Right cardiac atrium (tissue), 5 donors: ENCODE results near the gene SLC66A1. TPM values are rescaled to one million over a fixed set of nuclear protein-coding genes. Genes with fewer than 3 reads are reported as not detected.

Experiments used
- ATAC-seq, 2 donors: fragments of 200-7000 bp; cut with Tn5 transposase; one replicate each; pipeline versions ENCODE4 v1.8.0 to v1.9.1; 2020; ENCODE audit warnings: moderate library complexity in 2 of 2, mild to moderate bottlenecking in 1 of 2
- DNase-seq, 3 donors: peaks; one replicate each; pipeline ENCODE4 v3.0.0-alpha.2; 2020
- H3K27ac ChIP-seq: one replicate; pipeline ENCODE4 v1.5.1; 2013; ENCODE audit warnings: mild to moderate bottlenecking, low read length, control low read depth, moderate library complexity
- H3K27me3 ChIP-seq: one replicate; pipeline ENCODE4 v1.6.1; 2013; ENCODE audit not compliant: control insufficient read depth, insufficient read depth
- H3K4me1 ChIP-seq: one replicate; pipeline ENCODE4 v1.6.1; 2013; ENCODE audit warnings: low read length; ENCODE audit not compliant: control insufficient read depth, insufficient read depth
- H3K4me3 ChIP-seq: one replicate; pipeline ENCODE4 v1.5.1; 2013; ENCODE audit warnings: low read length, control low read depth
- H3K9me3 ChIP-seq: one replicate; pipeline ENCODE4 v1.6.1; 2013; ENCODE audit warnings: low read length; ENCODE audit not compliant: control insufficient read depth
- WGBS: extraction: QIAGEN DNeasy Blood & Tissue Kit; methylation state at CpG from one replicate; pipeline ENCODE4 v1.1.7; 2013; 5-methylcytosine and 5-hydroxymethylcytosine counted together
- intact Hi-C, 4 donors: fragments of 100-400 bp; cut with DNase I; formaldehyde crosslinking; loops; one replicate each; pipeline versions ENCODE4 v1.11.0 to v1.14.0; 2022 to 2023
- polyA plus RNA-seq: library from polyadenylated mRNA; stranded (reverse); fragments of 200-250 nt; gene quantifications from one replicate; pipeline ENCODE4 v1.2.3, GENCODE V29; 2013
- total RNA-seq, 4 donors: library from RNA; stranded (reverse); fragmentation: NEBNext Ultra II Directional; extraction: Animal tissue kit (Norgen Biotek cat#: 25700); gene quantifications; one replicate each; pipeline ENCODE4 v1.2.1, GENCODE V29; 2021
- donor health status: healthy with polysubstance abuse.
- donor health status: DM: no; HTN: yes; CAD: no.
- donor health status: DM: no; HTN: no; CAD: no.
- donor health status: DM: no; HTN: yes; CAD: no; lungs with severe emphysema.
- donor health status: DM: yes; HTN: yes; CAD: no.

Gene SLC66A1
- total and polyA plus RNA-seq, 5 donors: 6.6 to 9.2 (median 7.2) TPM

DNA sequence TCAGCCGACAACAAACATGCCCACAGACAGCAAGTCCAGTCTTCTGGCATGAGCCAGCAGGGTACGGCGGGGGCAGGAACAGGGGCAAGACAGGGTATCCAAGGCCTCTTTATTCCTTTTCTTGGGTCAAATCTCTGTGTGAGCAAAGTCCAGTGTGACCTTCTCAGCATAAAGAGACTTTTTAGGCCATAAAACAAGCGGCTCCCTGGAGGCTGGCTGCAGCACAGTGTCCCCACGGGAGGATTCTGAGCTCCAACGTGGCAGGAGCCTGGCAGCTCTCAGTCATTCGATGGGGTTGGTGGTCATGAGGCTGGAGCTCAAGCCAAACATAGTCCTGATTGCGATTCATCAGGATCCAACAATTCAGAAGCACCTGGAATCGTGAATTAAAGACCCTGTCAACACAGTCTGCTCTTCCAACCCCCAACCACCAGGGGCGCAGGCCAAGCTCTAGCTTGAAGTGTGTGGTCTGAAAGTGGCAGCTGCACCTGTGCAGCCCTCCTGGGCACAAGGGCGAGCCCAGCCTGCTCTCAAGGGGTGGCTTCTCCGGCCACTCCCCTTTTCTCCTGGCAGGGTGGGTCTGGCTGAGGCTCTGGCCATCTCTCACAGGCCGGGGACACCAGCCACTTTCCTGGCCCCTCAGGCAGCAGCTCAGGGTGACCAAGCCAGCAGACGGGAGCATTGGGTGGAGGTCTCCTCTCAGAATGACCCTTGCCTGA lies 62.1 kb downstream of the SLC66A1 start:
- no peak for ATAC-seq
- WGBS: 87% methylated on average over 14 of the region's 14 CpGs
- H3K27me3 ChIP-seq: no peaks in the 10 kb centered on the region

DNA sequence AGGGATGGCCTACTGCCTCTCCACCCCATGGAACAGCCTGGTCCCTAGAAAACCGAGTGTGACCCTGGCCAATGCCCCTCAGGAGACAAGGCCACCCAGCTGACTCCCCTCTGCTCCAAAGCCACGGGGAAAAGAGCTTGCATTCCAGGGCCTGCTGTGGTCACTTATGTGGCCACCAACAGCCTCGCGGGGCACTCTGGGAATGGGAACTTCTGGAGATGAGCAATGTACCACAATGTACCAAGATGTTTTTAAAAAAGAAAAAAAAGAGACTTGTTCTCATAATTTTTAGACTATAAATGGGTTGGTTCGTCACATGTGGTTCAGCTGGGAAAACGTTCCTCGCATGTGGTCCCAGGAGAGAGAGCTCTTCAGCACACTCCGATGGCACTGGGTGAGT lies 62.8 kb downstream of the SLC66A1 start:
- intact Hi-C loops: no loop called here
- WGBS: 87% methylated on average over 8 of the region's 8 CpGs
- Histone ChIP-seq H3K4me1 (peaks cover 9% of the 10 kb centered on the region), H3K9me3 (no peaks in the 10 kb centered on the region), H3K4me3 (no peak overlapping the region), H3K27me3 (no peaks in the 10 kb centered on the region), H3K27ac (no peak overlapping the region)
- DNase-seq (peak in 1 of 3 donors; percentile 4), ATAC-seq (no peak)

More for the DNA sequence above, 62.1 kb downstream of the SLC66A1 start:
- Histone ChIP-seq H3K4me1 (peaks cover 9% of the 10 kb centered on the region), H3K27ac (no peak overlapping the region), H3K4me3 (no peak overlapping the region), H3K9me3 (no peaks in the 10 kb centered on the region)
- intact Hi-C loops: no loop called here
- DNase-seq: no peak

- WGBS: 68% methylated on average over 6 of the region's 6 CpGs
- Histone ChIP-seq H3K4me1 (peaks cover 2% of the 10 kb centered on the region), H3K27me3 (no peaks in the 10 kb centered on the region), H3K9me3 (no peaks in the 10 kb centered on the region), H3K4me3 (no peak overlapping the region), H3K27ac (no peak overlapping the region)
- intact Hi-C loops: no loop called here
- ATAC-seq (no peak), DNase-seq (no peak)
Observed at GRCh38 chr1:19375631-19376400, 63.7 kb downstream of the SLC66A1 start.

- H3K27ac ChIP-seq: no peak overlapping the region
- 87% methylated on average over 7 of the region's 7 CpGs for WGBS
Observed at GRCh38 chr1:19376428-19377372, 64.6 kb downstream of the SLC66A1 start.

DNA sequence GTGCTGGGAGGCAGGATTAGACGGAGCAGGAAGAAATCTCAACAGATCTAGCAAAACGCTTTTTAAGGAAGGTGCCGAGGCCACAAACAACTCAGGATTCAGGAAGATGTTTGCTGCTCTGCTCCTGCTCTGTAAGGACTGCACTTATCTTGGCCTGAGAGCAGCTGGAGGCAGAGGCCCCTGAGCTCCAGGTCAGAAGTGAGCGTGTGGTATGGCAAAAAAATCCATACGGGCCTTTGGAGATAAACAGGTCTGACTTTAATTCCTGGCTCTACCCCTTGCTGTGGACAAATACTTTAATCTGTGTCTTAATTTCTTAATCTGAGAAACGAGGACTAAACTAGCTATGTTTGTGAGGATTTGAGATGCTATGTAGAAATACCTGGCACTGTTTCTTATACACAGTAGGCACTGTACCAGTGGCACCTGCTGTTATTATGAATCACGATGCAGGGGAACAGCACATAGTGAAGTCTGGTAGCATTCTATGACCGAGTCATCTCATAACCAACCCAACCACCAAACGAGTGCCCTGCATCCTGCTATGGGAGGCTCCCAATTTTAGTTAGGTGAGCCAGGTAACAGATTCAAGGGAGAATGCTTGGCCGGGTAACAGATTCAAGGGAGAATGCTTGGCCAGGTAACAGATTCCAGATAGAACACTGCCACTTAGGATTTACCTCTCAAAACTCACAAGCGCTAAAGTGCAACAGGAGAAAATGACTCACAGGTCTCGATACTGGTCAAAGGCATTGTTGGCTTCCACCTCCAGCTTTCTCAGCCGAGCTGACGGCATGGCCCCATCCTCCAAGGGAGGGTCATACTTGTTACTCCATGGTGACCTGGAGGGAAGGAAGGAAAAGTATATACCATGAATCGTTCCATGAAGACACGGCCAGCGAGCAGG lies 65.9 kb downstream of the SLC66A1 start:
- DNase-seq (peak in 1 of 3 donors; percentile 6), ATAC-seq (no peak)
- intact Hi-C loops: no loop called here
- H3K9me3 ChIP-seq: no peaks in the 10 kb centered on the region
- no peaks in the 10 kb centered on the region for H3K27me3 ChIP-seq
- 88% methylated on average over 17 of the region's 17 CpGs for WGBS
- no peak overlapping the region for H3K4me3 ChIP-seq
- no peaks in the 10 kb centered on the region for H3K4me1 ChIP-seq
- H3K27ac ChIP-seq: no peak overlapping the region

More at GRCh38 chr1:19376428-19377372, 64.6 kb downstream of the SLC66A1 start:
- H3K27me3 ChIP-seq: no peaks in the 10 kb centered on the region
- no peaks in the 10 kb centered on the region for H3K4me1 ChIP-seq
- intact Hi-C loops: no loop called here
- no peak overlapping the region for H3K4me3 ChIP-seq
- no peaks in the 10 kb centered on the region for H3K9me3 ChIP-seq
- DNase-seq (peak in 1 of 3 donors; percentile 26), ATAC-seq (peak in 1 of 2 donors; percentile 17)

Other genes starting within 250 kb of the SLC66A1 start
- 10 to 100 TPM; 48.9 to 70.3 (median 63.7) TPM for gene UBR4, start 102.1 kb upstream of the SLC66A1 start, total RNA-seq
- 64.5 TPM for gene UBR4, start 102.1 kb upstream of the SLC66A1 start, polyA plus RNA-seq
- gene EMC1, start 60.8 kb upstream of the SLC66A1 start, total RNA-seq: 10 to 100 TPM; 25.9 to 31.9 (median 30.8) TPM
- 11.5 TPM for gene EMC1, start 60.8 kb upstream of the SLC66A1 start, polyA plus RNA-seq
- gene MRTO4, start 60.5 kb upstream of the SLC66A1 start, total RNA-seq: 10 to 100 TPM; 10.1 to 21.1 (median 12.1) TPM
- gene MRTO4, start 60.5 kb upstream of the SLC66A1 start, polyA plus RNA-seq: 14.8 TPM
- under 1 TPM in 3 of 4 donors, not detected in 1; 0.17 to 0.26 (median 0.22) TPM for gene AKR7A3, start 23.6 kb upstream of the SLC66A1 start, total RNA-seq
- gene AKR7A3, start 23.6 kb upstream of the SLC66A1 start, polyA plus RNA-seq: 0.20 TPM
- gene AKR7A2, start 182 bp upstream of the SLC66A1 start, total RNA-seq: 10 to 100 TPM; 29.7 to 41.9 (median 40.0) TPM
- 25.9 TPM for gene AKR7A2, start 182 bp upstream of the SLC66A1 start, polyA plus RNA-seq
- 100 to 1,000 TPM; 226 to 255 (median 232) TPM for gene CAPZB, start 173.2 kb downstream of the SLC66A1 start, total RNA-seq
- gene CAPZB, start 173.2 kb downstream of the SLC66A1 start, polyA plus RNA-seq: 228 TPM